ENCODE measurements around the gene LRP5.
A peak's percentile ranks its signal among the peaks of the same experiment; 100 is the strongest.

Gene LRP5

DNA sequence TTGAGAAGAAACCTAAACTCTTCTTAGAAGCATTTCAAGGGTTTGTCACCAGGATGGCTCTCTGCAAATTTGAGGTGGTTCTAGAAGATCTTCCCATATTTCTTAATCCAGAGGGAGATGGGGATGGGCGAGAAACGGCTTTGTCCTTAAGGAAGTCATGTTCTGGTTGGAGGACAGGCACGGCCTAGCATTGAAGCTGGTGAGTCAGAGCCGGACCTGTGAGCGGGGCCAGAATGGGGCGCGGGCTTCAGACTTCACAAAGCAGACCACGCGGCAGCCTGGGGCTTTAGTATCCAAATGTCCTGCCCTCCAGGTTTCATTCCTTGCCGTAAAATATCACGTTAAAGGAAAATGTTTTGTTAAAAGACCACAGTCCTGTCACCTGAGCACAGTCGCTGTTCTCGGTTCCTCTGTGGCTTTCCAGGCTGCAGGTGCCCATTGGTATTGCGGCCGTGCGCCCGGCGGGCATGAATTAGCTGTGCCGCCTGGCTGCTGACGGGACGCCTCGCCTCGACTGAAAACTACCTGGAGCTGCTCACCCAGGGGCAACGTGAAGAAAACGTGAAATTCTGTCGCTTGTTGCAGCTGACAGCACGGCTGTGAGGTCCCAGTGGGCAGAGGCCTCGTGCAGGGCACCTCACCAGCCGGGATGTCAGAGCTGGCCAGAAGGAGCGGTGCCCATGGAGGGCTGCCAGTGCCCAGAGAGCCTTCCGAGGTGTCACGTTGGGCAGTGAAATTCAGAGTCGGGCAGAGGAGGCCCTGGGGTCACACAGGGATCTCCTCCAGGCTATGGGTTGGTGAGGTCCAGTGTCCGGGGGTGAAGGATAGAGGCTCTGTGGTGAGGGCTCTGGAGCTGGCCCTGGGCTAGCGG lies 59.0 kb downstream of the LRP5 start:
- DNase-seq (ENCODE audit: low spot score) = no peak

GRCh38 chr11:68372114-68372513 lies 59.7 kb downstream of the LRP5 start:
- no peak for DNase-seq (ENCODE audit: low spot score)

DNA sequence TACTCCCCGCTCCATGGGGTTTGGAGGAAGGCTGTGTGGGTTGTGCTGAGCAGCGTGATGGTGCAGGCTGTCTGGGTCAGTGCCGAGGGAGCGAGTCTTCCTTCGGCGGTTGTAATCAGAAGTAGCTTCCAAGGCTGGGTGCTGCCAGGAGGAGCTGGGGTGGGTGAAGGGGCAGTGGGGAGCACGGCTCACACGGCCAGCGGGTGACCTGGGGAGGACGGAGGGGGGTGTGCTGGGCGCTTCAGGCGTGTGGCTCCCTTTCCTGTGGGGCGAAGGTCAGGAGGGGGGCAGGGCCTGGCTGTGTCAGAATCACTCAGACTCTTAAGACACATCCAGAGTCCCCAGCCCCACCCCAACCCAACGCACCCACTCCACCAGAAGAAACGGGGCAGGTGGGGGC lies 60.2 kb downstream of the LRP5 start:
- DNase-seq (ENCODE audit: low spot score) = no peak

DNA sequence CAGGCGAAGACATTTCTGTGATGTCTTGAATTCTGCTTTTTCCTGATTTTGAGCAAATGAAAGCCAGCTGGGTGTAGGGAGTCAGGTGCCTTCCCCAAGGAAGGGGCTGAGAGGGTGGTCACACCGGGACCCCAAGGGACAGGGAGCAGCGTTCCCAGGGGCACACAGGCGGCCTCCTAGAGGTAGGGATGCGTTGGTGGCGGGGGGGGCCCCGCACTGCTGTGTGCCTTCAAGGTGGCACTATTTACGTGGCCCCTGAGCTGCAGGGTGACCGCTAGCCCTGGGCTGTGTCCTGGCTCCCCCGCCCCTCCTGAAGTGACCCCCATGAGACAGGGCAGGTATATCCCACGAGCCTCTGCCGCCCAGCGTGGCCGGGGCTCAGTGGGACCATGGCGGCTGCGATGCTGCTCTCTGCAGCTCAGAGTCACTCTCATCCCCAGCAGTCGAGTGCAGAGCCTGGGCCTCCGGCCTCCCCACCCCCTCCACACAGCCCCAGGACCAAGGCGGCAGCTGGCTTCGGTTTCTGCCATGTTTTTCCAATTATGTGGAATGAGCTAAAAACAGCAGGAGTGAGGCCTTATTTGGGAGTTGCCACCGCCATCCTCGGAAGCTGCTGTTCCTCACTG lies 60.9 kb downstream of the LRP5 start:
- peak; percentile 78 for DNase-seq (ENCODE audit: low spot score)

GRCh38 chr11:68373815-68374501 lies 61.6 kb downstream of the LRP5 start:
- DNase-seq (ENCODE audit: low spot score) = peak; percentile 100

DNA sequence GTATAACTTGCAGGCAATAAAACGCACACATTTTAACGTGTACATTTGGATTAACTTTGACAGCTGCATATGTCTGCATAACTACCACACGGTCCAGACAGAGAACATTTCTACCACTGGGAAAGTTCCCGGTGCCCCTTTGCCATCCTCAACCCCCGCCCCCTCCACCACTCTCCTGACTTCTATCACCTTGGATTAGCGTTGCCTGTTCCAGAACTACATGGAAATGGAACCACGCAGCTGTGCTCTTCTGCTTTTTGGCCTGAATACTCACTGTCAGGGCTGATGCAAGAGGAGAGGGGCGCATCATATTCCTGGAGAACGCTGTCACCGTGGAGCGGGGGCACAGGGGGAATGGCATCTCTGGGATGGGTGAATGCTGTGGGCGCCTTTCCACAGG lies 62.1 kb downstream of the LRP5 start:
- no peak for DNase-seq (ENCODE audit: low spot score)

DNA sequence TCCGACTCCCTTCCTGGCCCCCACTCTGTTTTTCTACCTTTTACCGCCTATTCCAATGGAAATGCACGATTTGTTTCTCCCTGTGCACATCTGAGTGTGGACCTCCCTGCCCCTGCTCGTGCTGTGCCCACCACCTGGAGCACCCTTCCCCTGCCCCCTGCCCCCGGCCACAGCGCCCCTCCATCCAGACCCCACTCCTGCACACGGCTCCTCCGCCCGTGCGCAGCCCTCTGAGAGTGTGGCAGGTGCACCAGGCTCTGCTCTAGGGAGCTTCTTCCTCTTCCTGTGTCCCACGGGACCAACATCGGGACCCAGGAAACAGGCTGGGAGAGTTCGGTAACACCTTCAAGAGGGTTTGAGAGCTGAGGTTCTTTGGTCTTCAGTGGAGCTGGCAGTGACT lies 62.9 kb downstream of the LRP5 start:
- no peak for DNase-seq (ENCODE audit: low spot score)

GRCh38 chr11:68375766-68376165 lies 63.4 kb downstream of the LRP5 start:
- no peak for DNase-seq (ENCODE audit: low spot score)

DNA sequence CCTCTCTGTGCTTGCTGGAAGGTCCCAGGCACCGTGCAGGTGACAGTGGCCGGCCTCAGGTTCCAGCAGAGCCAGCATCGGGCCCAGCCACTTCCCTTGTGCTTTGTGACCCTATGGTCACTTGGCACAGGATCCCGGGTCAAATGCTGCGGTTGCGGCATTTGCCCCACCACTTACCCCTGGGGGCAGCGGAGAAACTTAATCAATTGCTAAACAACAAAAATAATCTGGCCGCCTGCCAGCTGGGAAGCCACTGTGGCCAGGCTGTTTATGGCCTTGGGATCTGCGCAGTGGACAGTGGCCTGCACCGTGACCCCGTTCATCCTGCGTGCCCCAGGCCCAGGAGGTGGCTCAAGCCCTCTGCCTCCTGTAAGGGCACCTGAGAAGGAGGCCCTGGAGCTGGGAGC lies 65.0 kb downstream of the LRP5 start:
- no peak for DNase-seq (ENCODE audit: low spot score)

- no peak for DNase-seq (ENCODE audit: low spot score)
These were observed 66.8 kb downstream of the LRP5 start for GRCh38 chr11:68379206-68379605.

DNA sequence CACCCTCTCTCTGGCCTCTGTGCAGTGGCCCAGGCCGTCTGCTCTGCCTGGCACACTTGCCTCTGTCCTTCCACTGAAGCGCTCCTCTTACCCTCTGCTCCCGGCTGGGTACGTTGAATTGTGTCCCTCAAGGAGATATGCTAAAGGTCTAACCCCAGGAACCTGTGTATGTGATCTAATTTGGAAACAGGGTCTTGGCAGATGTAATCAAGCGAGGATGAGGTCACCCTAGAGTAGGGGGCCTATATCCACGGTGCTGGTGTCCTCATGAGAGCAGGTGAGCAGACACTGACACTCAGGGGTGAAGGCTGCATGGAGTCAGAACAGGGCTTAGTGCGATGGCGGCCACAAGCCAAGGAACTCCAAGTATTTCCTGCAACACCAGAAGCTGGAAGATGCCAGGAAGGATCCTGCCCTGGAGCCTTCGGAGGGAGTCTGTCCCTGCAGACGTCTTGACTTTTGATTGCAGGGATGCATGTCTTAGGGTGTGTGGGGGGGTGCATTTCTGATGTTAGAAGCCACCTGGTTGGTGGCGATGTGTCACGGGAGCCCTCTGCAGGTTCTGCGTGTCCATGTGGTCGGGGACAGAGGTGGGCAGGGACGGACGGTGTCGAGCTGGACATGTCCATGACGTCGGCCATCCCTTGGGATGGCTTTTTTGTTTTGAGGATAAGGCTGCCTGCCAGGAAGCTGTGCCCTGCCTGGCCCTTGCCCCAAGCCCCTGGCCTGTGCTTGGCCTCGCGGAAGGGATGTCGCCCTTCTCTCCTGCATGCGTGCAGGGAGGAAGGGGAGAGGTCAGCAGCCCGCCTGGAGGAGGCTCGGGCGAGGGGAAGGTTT lies 68.6 kb downstream of the LRP5 start:
- no peak for DNase-seq (ENCODE audit: low spot score)

- DNase-seq (ENCODE audit: low spot score) = no peak
These were observed 69.3 kb downstream of the LRP5 start for GRCh38 chr11:68381716-68382115.

- DNase-seq (ENCODE audit: low spot score) = no peak
These were observed 70.1 kb downstream of the LRP5 start for GRCh38 chr11:68382358-68382998.

DNA sequence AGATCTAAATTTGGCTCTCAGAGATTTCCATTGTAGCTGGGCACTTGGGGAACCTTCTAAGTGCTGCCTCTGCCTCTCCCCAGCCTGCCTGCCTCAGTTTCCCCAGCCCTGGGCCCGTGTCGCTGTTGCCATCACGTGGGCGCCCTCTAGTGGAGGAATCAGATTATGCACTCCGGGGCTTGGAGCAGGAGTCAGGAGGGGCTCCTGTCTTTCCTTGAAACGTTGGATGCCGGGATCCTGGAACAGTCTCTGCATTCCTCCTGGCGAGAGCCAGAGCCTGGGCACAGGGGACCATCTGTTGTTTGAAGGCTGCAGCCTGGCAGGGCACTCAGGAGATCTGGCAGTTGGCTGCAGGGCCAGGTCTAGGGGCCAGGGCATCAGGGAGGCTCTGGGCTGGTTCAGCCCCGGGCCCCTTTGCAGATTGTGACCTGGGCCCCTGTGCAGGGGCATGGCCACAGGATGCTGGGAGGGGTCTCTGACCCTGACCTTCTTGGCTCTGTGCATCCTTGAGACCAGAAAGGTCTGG lies 71.6 kb downstream of the LRP5 start:
- peak; percentile 96 for DNase-seq (ENCODE audit: low spot score)

GRCh38 chr11:68384530-68385081 lies 72.2 kb downstream of the LRP5 start:
- no peak for DNase-seq (ENCODE audit: low spot score)

DNA sequence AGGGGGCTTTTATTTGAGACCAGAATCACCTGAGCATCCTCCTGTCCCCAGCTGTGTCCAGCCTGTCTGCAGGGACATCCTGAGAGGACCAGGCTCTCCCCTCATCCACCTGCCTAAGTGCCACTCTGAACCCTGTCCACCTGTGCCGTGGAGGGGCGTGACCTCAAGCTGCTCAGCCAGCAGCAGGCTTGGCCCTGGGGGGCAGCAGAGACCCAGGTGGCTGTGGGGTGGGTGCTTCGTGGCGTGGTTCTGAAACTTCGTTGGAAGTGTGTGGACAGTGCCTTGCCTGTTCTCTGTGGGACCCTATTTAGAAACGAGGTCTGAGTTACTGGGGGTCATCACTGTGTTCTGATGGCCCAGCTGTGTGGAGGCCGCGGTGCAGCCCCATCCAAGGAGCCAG lies 72.7 kb downstream of the LRP5 start:
- DNase-seq (ENCODE audit: low spot score) = no peak

DNA sequence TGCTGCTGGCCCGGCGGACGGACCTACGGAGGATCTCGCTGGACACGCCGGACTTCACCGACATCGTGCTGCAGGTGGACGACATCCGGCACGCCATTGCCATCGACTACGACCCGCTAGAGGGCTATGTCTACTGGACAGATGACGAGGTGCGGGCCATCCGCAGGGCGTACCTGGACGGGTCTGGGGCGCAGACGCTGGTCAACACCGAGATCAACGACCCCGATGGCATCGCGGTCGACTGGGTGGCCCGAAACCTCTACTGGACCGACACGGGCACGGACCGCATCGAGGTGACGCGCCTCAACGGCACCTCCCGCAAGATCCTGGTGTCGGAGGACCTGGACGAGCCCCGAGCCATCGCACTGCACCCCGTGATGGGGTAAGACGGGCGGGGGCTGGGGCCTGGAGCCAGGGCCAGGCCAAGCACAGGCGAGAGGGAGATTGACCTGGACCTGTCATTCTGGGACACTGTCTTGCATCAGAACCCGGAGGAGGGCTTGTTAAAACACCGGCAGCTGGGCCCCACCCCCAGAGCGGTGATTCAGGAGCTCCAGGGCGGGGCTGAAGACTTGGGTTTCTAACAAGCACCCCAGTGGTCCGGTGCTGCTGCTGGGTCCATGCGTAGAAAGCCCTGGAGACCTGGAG lies 74.1 kb downstream of the LRP5 start:
- DNase-seq (ENCODE audit: low spot score) = no peak

GRCh38 chr11:68387840-68388239 lies 75.4 kb downstream of the LRP5 start:
- DNase-seq (ENCODE audit: low spot score) = no peak

DNA sequence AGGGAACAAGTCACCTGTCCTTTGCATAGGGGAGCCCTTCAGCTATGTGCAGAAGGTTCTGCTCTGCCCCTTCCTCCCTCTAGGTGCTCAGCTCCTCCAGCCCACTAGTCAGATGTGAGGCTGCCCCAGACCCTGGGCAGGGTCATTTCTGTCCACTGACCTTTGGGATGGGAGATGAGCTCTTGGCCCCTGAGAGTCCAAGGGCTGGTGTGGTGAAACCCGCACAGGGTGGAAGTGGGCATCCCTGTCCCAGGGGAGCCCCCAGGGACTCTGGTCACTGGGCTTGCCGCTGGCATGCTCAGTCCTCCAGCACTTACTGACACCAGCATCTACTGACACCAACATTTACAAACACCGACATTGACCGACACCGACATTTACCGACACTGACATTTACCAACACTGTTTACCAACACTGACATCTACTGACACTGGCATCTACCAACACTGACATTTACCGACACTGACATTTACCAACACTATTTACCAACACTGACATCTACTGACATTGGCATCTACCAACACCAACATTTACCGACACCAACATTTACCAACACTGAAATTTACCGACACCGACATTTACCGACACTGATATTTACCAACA lies 76.3 kb downstream of the LRP5 start:
- DNase-seq (ENCODE audit: low spot score) = no peak

GRCh38 chr11:68390315-68390714 lies 77.9 kb downstream of the LRP5 start:
- DNase-seq (ENCODE audit: low spot score) = no peak
